ENCODE results near the gene IFNAR1. TPM values are rescaled to one million over a fixed set of nuclear protein-coding genes. Genes with fewer than 3 reads are reported as not detected.
"Not testable (repeated sequence)": the region's sequence is repeated elsewhere in the genome, so short reads cannot be mapped to it uniquely, and the experiment has no call there.

IFNAR1 gene
- total and polyA plus RNA-seq, 2 donors (not counting 1 experiment from before 2014, with no cell fraction given) = 14.8 to 55.7 TPM

- CTCF ChIA-PET = interaction anchor here (1.2 to 3.8 kb wide), 3 partner anchors 18 to 118 kb away, joined by 5 to 10 read pairs (median 7); no protein-coding TSS in a partner anchor
- POLR2A ChIA-PET = no interaction called here
- no peak for ATAC-seq (ENCODE audit: low read depth)
- no peaks in the 10 kb centered on the region for H3K79me2 ChIP-seq (ENCODE audit: control insufficient read depth, insufficient read depth, low read length)
- no peaks in the 10 kb centered on the region for H3K9me3 ChIP-seq (ENCODE audit: control extremely low read depth in 1 of 3, control insufficient read depth in 2 of 3, insufficient read depth in 1 of 3, low read length in 2 of 3)
- H2AFZ ChIP-seq (ENCODE audit: insufficient read depth, low read depth, low read length, poor library complexity, severe bottlenecking) = no peak overlapping the region
- H3K9me3 Mint-ChIP-seq (ENCODE audit: insufficient read depth) = no peaks in the 10 kb centered on the region
- H3K4me2 ChIP-seq (replicated peaks; ENCODE audit: low read depth, low read length, poor library complexity, severe bottlenecking) = no peak overlapping the region
- H3K27me3 ChIP-seq (replicated peaks in 1 of 4; ENCODE audit: control extremely low read depth in 1 of 4, control insufficient read depth in 3 of 4, insufficient read depth in 4 of 4, low read length in 3 of 4) = no peaks in the 10 kb centered on the region
- peaks cover 8% of the 10 kb centered on the region for H3K4me1 Mint-ChIP-seq
- H3K36me3 ChIP-seq (replicated peaks in 1 of 2; ENCODE audit: control extremely low read depth in 1 of 2, control insufficient read depth in 1 of 2, extremely low read depth in 1 of 2, insufficient read depth in 2 of 2, low read length in 1 of 2) = no peaks in the 10 kb centered on the region
- no peak overlapping the region for H3K9ac ChIP-seq (ENCODE audit: low read length)
- no peak for TF ChIP-seq EZH2 (IDR thresholded peaks at IDR 0.05; ENCODE audit: borderline replicate concordance, insufficient read depth, low read depth, low read length, poor library complexity, severe bottlenecking)
- no peak for TF ChIP-seq CTCF (IDR thresholded peaks at IDR 0.05)
- no peak overlapping the region for H3K27ac ChIP-seq (ENCODE audit: low read length in 2 of 2)
- H3K4me1 ChIP-seq (ENCODE audit: control insufficient read depth in 2 of 2, insufficient read depth in 2 of 2, low read length in 2 of 2) = peaks cover 4 to 5% of the 10 kb centered on the region in 2 donors
- no peak overlapping the region for H3K4me3 ChIP-seq (ENCODE audit: control extremely low read depth in 1 of 5, extremely low read depth in 1 of 5, insufficient read depth in 1 of 5, low read depth in 2 of 5, low read length in 4 of 5)
- H3K27me3 Mint-ChIP-seq = no peaks in the 10 kb centered on the region
- H3K27ac Mint-ChIP-seq = no peak overlapping the region
- intact Hi-C loops (cut with micrococcal nuclease) = no loop called here
- over 99% methylated on average over 10 of the region's 14 CpGs for WGBS (ENCODE audit: insufficient coverage)
- no peaks in the 10 kb centered on the region for H4K20me1 ChIP-seq (ENCODE audit: control insufficient read depth, insufficient read depth, low read length, poor library complexity, severe bottlenecking)
- H3K4me3 Mint-ChIP-seq = no peak overlapping the region
- DNase-seq = no peak
These were observed 6.8 kb upstream of the IFNAR1 start for GRCh38 chr21:33317786-33318486.

- H3K4me3 Mint-ChIP-seq = not testable (repeated sequence)
These were observed 3.8 kb upstream of the IFNAR1 start for GRCh38 chr21:33321005-33321404.

GRCh38 chr21:33323610-33324009 is 1.2 kb upstream of the IFNAR1 start:
- H3K36me3 ChIP-seq (replicated peaks in 1 of 2; ENCODE audit: control extremely low read depth in 1 of 2, control insufficient read depth in 1 of 2, extremely low read depth in 1 of 2, insufficient read depth in 2 of 2, low read length in 1 of 2); H3K9me3 Mint-ChIP-seq (ENCODE audit: insufficient read depth); H4K20me1 ChIP-seq (ENCODE audit: control insufficient read depth, insufficient read depth, low read length, poor library complexity, severe bottlenecking); H3K27ac Mint-ChIP-seq; H3K9me3 ChIP-seq (ENCODE audit: control extremely low read depth in 1 of 3, control insufficient read depth in 2 of 3, insufficient read depth in 1 of 3, low read length in 2 of 3); H3K27ac ChIP-seq (ENCODE audit: low read length in 2 of 2); POLR2A ChIA-PET; H3K4me3 Mint-ChIP-seq; CTCF ChIA-PET; H3K27me3 ChIP-seq (replicated peaks in 1 of 4; ENCODE audit: control extremely low read depth in 1 of 4, control insufficient read depth in 3 of 4, insufficient read depth in 4 of 4, low read length in 3 of 4); DNase-seq; H2AFZ ChIP-seq (ENCODE audit: insufficient read depth, low read depth, low read length, poor library complexity, severe bottlenecking); ATAC-seq (ENCODE audit: low read depth); H3K27me3 Mint-ChIP-seq: not testable (repeated sequence)
- peak overlapping the region; percentile 89 for H3K4me2 ChIP-seq (replicated peaks; ENCODE audit: low read depth, low read length, poor library complexity, severe bottlenecking)
- intact Hi-C loops (cut with micrococcal nuclease) = loop anchor here (1.0 to 10.0 kb wide), 5 partner anchors 51 to 709 kb away; partner anchors contain the start of genes CFAP298 and PAXBP1
- peaks cover 22% of the 10 kb centered on the region for H3K4me1 Mint-ChIP-seq
- peak overlapping the region; percentile 97 for H3K9ac ChIP-seq (ENCODE audit: low read length)
- H3K4me3 ChIP-seq (ENCODE audit: control extremely low read depth in 1 of 5, extremely low read depth in 1 of 5, insufficient read depth in 1 of 5, low read depth in 2 of 5, low read length in 4 of 5) = peak overlapping the region in 3 of 5 experiments; percentile 58 to 98 (median 97)
- H3K79me2 ChIP-seq (ENCODE audit: control insufficient read depth, insufficient read depth, low read length) = peaks cover 43% of the 10 kb centered on the region
- peaks cover 28% of the 10 kb centered on the region in 2 donors for H3K4me1 ChIP-seq (ENCODE audit: control insufficient read depth in 2 of 2, insufficient read depth in 2 of 2, low read length in 2 of 2)

More at GRCh38 chr21:33321005-33321404, 3.8 kb upstream of the IFNAR1 start:
- 81% methylated on average over 4 of the region's 17 CpGs for WGBS (ENCODE audit: insufficient coverage)
- not testable (repeated sequence) for H3K36me3 ChIP-seq (replicated peaks in 1 of 2; ENCODE audit: control extremely low read depth in 1 of 2, control insufficient read depth in 1 of 2, extremely low read depth in 1 of 2, insufficient read depth in 2 of 2, low read length in 1 of 2); H3K9ac ChIP-seq (ENCODE audit: low read length); H3K27me3 Mint-ChIP-seq; H3K9me3 ChIP-seq (ENCODE audit: control extremely low read depth in 1 of 3, control insufficient read depth in 2 of 3, insufficient read depth in 1 of 3, low read length in 2 of 3); H3K4me2 ChIP-seq (replicated peaks; ENCODE audit: low read depth, low read length, poor library complexity, severe bottlenecking); H3K9me3 Mint-ChIP-seq (ENCODE audit: insufficient read depth); H3K27ac ChIP-seq (ENCODE audit: low read length in 2 of 2); H3K4me1 Mint-ChIP-seq; H3K4me3 ChIP-seq (ENCODE audit: control extremely low read depth in 1 of 5, extremely low read depth in 1 of 5, insufficient read depth in 1 of 5, low read depth in 2 of 5, low read length in 4 of 5); H3K4me1 ChIP-seq (ENCODE audit: control insufficient read depth in 2 of 2, insufficient read depth in 2 of 2, low read length in 2 of 2); ATAC-seq (ENCODE audit: low read depth); H2AFZ ChIP-seq (ENCODE audit: insufficient read depth, low read depth, low read length, poor library complexity, severe bottlenecking); DNase-seq; H4K20me1 ChIP-seq (ENCODE audit: control insufficient read depth, insufficient read depth, low read length, poor library complexity, severe bottlenecking); H3K27me3 ChIP-seq (replicated peaks in 1 of 4; ENCODE audit: control extremely low read depth in 1 of 4, control insufficient read depth in 3 of 4, insufficient read depth in 4 of 4, low read length in 3 of 4)
- CTCF ChIA-PET = interaction anchor here (1.1 to 3.8 kb wide), 6 partner anchors 21 to 124 kb away, joined by 3 to 10 read pairs (median 5); no protein-coding TSS in a partner anchor
- H3K27ac Mint-ChIP-seq = peak overlapping the region; percentile 32
- H3K79me2 ChIP-seq (ENCODE audit: control insufficient read depth, insufficient read depth, low read length) = peaks cover 16% of the 10 kb centered on the region
- POLR2A ChIA-PET = interaction anchor here (1.2 kb wide), 1 partner anchor 12 kb away, joined by 3 read pairs; no protein-coding TSS in a partner anchor
- intact Hi-C loops (cut with micrococcal nuclease) = loop anchor here (2.0 to 10.0 kb wide), 3 partner anchors 24 to 706 kb away; partner anchors contain the start of genes CFAP298 and PAXBP1
